A549 treated with Mapracorat at 1 μM for 4 hours (cell line): ENCODE data around the gene ANGPTL7. TPM values are rescaled to one million over a fixed set of nuclear protein-coding genes. Genes with fewer than 3 reads are reported as not detected.

Experiments
- total RNA-seq: library from RNA; stranded (reverse); fragments of 200-300 nt; extraction: Qiagen RNA extraction; gene quantifications from 5 replicates; pipeline ENCODE4 v1.2.3, GENCODE V29; 2022

The ANGPTL7 gene
- total RNA-seq, result not detected in 5 replicates

DNA sequence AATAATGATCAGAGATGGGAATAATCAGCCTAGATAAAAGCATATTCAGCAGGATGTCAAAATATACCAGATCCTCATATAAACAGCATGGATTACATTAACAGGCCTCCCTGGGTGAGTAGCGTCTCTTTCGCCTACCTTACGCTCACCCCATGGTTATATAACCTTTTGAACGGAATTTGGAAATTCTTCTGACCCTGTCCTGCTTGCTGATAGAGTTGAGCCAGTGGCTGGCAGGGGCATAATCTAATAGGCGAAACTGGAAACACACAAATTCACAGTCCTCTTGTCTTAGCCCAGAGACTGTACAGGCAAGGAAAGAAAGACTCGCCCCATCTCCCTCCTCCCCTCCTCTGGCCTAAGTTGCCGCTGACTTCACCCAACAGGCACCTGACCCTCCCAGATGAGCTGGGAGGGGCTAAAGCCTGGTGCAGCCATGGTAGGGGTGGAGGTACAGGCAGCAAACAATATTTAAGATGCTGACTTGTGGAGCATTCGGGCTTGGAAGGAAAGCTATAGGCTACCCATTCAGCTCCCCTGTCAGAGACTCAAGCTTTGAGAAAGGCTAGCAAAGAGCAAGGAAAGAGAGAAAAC is at the start of gene ANGPTL7:
Gene ANGPTL7, plus strand, starts transcription at position 498 of the 594 bp plus-strand sequence. CDS start 225 bp downstream, outside the sequence.

Other genes starting within 250 kb of the ANGPTL7 start
- gene TARDBP, start 176.7 kb upstream of the ANGPTL7 start, total RNA-seq, result 168 to 213 TPM (median 192 TPM) in 5 replicates
- 0.10 to 0.21 TPM (median 0.17 TPM) in 4 of 5 replicates, not detected in the other for gene MASP2, start 142.1 kb upstream of the ANGPTL7 start, total RNA-seq
- gene SRM, start 129.3 kb upstream of the ANGPTL7 start, total RNA-seq, result 139 to 230 TPM (median 194 TPM) in 5 replicates
- gene EXOSC10, start 89.5 kb upstream of the ANGPTL7 start, total RNA-seq, result 34.3 to 40.1 TPM (median 36.1 TPM) in 5 replicates
- 12.3 to 14.4 TPM (median 13.3 TPM) in 5 replicates for gene MTOR, start 73.2 kb downstream of the ANGPTL7 start, total RNA-seq
- 14.2 to 17.5 TPM (median 16.6 TPM) in 5 replicates for gene UBIAD1, start 83.8 kb downstream of the ANGPTL7 start, total RNA-seq